Right hindlimb (tissue), 1 donor: ENCODE results near the gene FHIP1B.
"Not testable (repeated sequence)": the region's sequence is repeated elsewhere in the genome, so short reads cannot be mapped to it uniquely, and the experiment has no call there.

ENCODE experiments used
- DNase-seq: peaks from one replicate; pipeline ENCODE4 v3.0.0-alpha.2; 2018

The FHIP1B gene

GRCh38 chr11:6234387-6235107 lies at the start of gene FHIP1B:
Gene FHIP1B, minus strand, starts transcription at chr11:6234636. Its CDS starts 10,120 bp downstream, at chr11:6224516.
- DNase-seq = peak; percentile 100

GRCh38 chr11:6283453-6284023 lies 49.1 kb upstream of the FHIP1B start:
- no peak for DNase-seq

GRCh38 chr11:6280809-6281208 lies 46.4 kb upstream of the FHIP1B start:
- not testable (repeated sequence) for DNase-seq

- DNase-seq = no peak
Observed at GRCh38 chr11:6273188-6273587, 38.8 kb upstream of the FHIP1B start.

- DNase-seq = no peak
Observed at GRCh38 chr11:6271598-6271997, 37.2 kb upstream of the FHIP1B start.

- DNase-seq = peak; percentile 26
Observed at GRCh38 chr11:6270584-6271246, 36.3 kb upstream of the FHIP1B start.

GRCh38 chr11:6269994-6270393 lies 35.6 kb upstream of the FHIP1B start:
- no peak for DNase-seq

GRCh38 chr11:6268820-6269219 lies 34.4 kb upstream of the FHIP1B start:
- no peak for DNase-seq

GRCh38 chr11:6263662-6264061 lies 29.2 kb upstream of the FHIP1B start:
- no peak for DNase-seq

GRCh38 chr11:6260207-6260726 lies 25.8 kb upstream of the FHIP1B start:
- no peak for DNase-seq

- DNase-seq = no peak
Observed at GRCh38 chr11:6258571-6259081, 24.2 kb upstream of the FHIP1B start.

GRCh38 chr11:6258141-6258540 lies 23.7 kb upstream of the FHIP1B start:
- DNase-seq = no peak

- no peak for DNase-seq
Observed at GRCh38 chr11:6253197-6253596, 18.8 kb upstream of the FHIP1B start.

GRCh38 chr11:6251990-6252473 lies 17.6 kb upstream of the FHIP1B start:
- DNase-seq = no peak

GRCh38 chr11:6251120-6251733 lies 16.8 kb upstream of the FHIP1B start:
- peak; percentile 80 for DNase-seq

GRCh38 chr11:6249770-6250555 lies 15.5 kb upstream of the FHIP1B start:
- no peak for DNase-seq

- DNase-seq = not testable (repeated sequence)
Observed at GRCh38 chr11:6248897-6249296, 14.5 kb upstream of the FHIP1B start.

GRCh38 chr11:6248248-6248647 lies 13.8 kb upstream of the FHIP1B start:
- DNase-seq = no peak

GRCh38 chr11:6245536-6245935 lies 11.1 kb upstream of the FHIP1B start:
- DNase-seq = no peak

GRCh38 chr11:6241316-6241715 lies 6.9 kb upstream of the FHIP1B start:
- DNase-seq = no peak

- no peak for DNase-seq
Observed at GRCh38 chr11:6240781-6241180, 6.3 kb upstream of the FHIP1B start.

GRCh38 chr11:6240139-6240538 lies 5.7 kb upstream of the FHIP1B start:
- no peak for DNase-seq
